Measurements from ENCODE around the gene ADARB1. TPM values are rescaled to one million over a fixed set of nuclear protein-coding genes. Genes with fewer than 3 reads are reported as not detected.

ADARB1 gene
- total and polyA plus RNA-seq, 2 experiments from 2014 or later = 16.0 to 17.3 TPM

DNA sequence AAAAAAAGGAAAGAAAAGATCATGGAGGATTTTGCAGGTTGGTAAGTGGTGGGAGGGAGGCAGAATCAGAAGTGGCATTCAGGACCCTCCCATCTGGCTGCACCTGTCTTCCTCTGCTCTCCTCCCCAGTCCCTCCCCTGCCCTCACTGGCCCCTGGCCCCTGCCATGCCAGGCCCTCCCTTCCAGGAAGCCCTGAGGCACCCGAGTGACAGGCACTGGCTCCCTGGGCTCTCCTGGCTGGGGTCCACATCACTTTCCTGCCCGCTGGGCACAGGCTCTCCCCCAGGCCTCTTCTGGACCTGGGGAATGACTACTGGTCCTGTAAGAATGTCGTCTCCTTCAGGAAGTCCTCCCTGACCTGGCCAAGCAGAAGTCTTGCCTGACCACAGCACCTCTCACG, 15.3 kb upstream of the ADARB1 start:
- H2AFZ ChIP-seq = no peak overlapping the region
- H3K9me3 ChIP-seq (ENCODE audit: low read depth) = no peaks in the 10 kb centered on the region
- H3K36me3 ChIP-seq (replicated peaks; ENCODE audit: insufficient read depth, low read depth) = no peaks in the 10 kb centered on the region
- no peaks in the 10 kb centered on the region for H3K9me2 ChIP-seq (replicated peaks; ENCODE audit: insufficient read depth)
- DNase-seq (ENCODE audit: low spot score) = no peak
- no peaks in the 10 kb centered on the region for H3K27me3 ChIP-seq
- no peaks in the 10 kb centered on the region for H3K4me1 ChIP-seq (ENCODE audit: insufficient read depth)
- H4K20me1 ChIP-seq (ENCODE audit: insufficient read depth, poor library complexity, severe bottlenecking) = no peaks in the 10 kb centered on the region
- H3K4me2 ChIP-seq = no peak overlapping the region
- no peak overlapping the region for H3K27ac ChIP-seq
- H3K79me2 ChIP-seq = no peaks in the 10 kb centered on the region
- 85% methylated on average over 4 of the region's 4 CpGs for WGBS (ENCODE audit: low lambda C conversion rate, missing lambda C conversion rate)
- H3K4me3 ChIP-seq = no peak overlapping the region
- TF ChIP-seq EZH2 (IDR thresholded peaks at IDR 0.05; ENCODE audit: borderline replicate concordance) = no peak
- TF ChIP-seq, protein P1, sequence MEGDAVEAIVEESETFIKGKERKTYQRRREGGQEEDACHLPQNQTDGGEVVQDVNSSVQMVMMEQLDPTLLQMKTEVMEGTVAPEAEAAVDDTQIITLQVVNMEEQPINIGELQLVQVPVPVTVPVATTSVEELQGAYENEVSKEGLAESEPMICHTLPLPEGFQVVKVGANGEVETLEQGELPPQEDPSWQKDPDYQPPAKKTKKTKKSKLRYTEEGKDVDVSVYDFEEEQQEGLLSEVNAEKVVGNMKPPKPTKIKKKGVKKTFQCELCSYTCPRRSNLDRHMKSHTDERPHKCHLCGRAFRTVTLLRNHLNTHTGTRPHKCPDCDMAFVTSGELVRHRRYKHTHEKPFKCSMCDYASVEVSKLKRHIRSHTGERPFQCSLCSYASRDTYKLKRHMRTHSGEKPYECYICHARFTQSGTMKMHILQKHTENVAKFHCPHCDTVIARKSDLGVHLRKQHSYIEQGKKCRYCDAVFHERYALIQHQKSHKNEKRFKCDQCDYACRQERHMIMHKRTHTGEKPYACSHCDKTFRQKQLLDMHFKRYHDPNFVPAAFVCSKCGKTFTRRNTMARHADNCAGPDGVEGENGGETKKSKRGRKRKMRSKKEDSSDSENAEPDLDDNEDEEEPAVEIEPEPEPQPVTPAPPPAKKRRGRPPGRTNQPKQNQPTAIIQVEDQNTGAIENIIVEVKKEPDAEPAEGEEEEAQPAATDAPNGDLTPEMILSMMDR (IDR thresholded peaks at IDR 0.05; ENCODE audit: poor library complexity) = no peak
- TF ChIP-seq EZH2phosphoT487 (IDR thresholded peaks at IDR 0.05; ENCODE audit: low read depth, severe bottlenecking, unreplicated experiment) = no peak

DNA sequence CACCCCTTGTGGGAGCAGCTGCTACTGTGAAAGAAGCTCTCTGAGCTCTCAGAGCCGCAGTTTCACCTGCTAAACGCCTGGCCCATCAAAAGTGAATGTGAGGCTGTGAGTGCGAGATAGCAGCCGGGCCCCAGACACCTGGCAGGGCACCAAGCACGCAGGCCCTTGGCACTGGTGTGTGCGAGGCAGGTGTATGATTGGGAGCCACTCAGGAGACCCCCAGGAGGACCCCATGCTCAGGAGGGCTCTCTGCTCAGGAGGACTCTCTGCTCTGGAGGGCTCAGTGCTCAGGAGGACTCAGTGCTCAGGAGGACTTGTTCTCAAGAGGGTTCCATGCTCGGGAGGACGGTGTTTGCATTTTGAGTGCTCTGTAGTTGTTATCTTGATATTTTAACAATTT, 14.3 kb upstream of the ADARB1 start:
- 91% methylated on average over 8 of the region's 8 CpGs for WGBS (ENCODE audit: low lambda C conversion rate, missing lambda C conversion rate)
- no peaks in the 10 kb centered on the region for H3K4me1 ChIP-seq (ENCODE audit: insufficient read depth)
- no peaks in the 10 kb centered on the region for H4K20me1 ChIP-seq (ENCODE audit: insufficient read depth, poor library complexity, severe bottlenecking)
- H3K4me3 ChIP-seq = no peak overlapping the region
- no peak for DNase-seq (ENCODE audit: low spot score)
- no peaks in the 10 kb centered on the region for H3K79me2 ChIP-seq
- H3K36me3 ChIP-seq (replicated peaks; ENCODE audit: insufficient read depth, low read depth) = no peaks in the 10 kb centered on the region
- TF ChIP-seq, protein P1 (IDR thresholded peaks at IDR 0.05; ENCODE audit: poor library complexity) = no peak
- no peak for TF ChIP-seq EZH2 (IDR thresholded peaks at IDR 0.05; ENCODE audit: borderline replicate concordance)
- no peak for TF ChIP-seq EZH2phosphoT487 (IDR thresholded peaks at IDR 0.05; ENCODE audit: low read depth, severe bottlenecking, unreplicated experiment)
- H3K27ac ChIP-seq = no peak overlapping the region
- H2AFZ ChIP-seq = no peak overlapping the region
- H3K9me2 ChIP-seq (replicated peaks; ENCODE audit: insufficient read depth) = no peaks in the 10 kb centered on the region
- H3K9me3 ChIP-seq (ENCODE audit: low read depth) = no peaks in the 10 kb centered on the region
- no peaks in the 10 kb centered on the region for H3K27me3 ChIP-seq
- no peak overlapping the region for H3K4me2 ChIP-seq

DNA sequence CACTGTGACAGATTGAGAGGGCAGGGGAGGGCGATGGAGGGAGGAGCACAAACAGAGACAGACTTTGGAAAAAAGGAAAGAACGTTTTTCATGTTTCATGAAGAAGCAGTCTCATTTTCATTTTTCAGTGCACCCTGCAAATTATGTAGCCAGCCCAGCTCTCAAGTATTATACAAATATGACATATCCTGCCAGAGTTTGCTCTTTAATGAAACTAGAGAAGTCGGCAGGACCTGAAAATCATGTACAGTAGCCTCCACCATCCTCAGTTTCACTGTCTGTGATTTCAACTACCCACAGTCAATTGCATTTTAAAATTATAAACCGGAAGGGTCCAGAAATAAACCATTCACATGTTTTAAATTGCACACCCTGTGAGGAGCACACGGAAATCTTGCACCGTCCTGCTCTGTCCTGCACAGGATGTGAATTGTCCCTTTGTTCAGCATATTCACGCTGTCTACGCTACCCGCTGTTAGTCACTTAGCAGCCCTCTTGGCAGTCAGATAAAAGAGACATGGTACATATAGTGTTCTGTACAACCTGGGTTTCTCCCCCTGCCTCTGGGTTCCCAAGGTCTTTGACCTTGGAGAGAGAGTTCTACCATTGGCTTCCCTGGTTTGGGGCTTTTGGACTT, 13.6 kb upstream of the ADARB1 start:
- H2AFZ ChIP-seq = no peak overlapping the region
- no peak for DNase-seq (ENCODE audit: low spot score)
- H3K36me3 ChIP-seq (replicated peaks; ENCODE audit: insufficient read depth, low read depth) = no peaks in the 10 kb centered on the region
- no peaks in the 10 kb centered on the region for H3K79me2 ChIP-seq
- no peaks in the 10 kb centered on the region for H3K9me2 ChIP-seq (replicated peaks; ENCODE audit: insufficient read depth)
- H3K9me3 ChIP-seq (ENCODE audit: low read depth) = no peaks in the 10 kb centered on the region
- H3K4me3 ChIP-seq = no peak overlapping the region
- H3K4me2 ChIP-seq = no peak overlapping the region
- H3K4me1 ChIP-seq (ENCODE audit: insufficient read depth) = no peaks in the 10 kb centered on the region
- TF ChIP-seq EZH2phosphoT487 (IDR thresholded peaks at IDR 0.05; ENCODE audit: low read depth, severe bottlenecking, unreplicated experiment) (no peak), EZH2 (IDR thresholded peaks at IDR 0.05; ENCODE audit: borderline replicate concordance) (no peak)
- TF ChIP-seq, protein P1 (IDR thresholded peaks at IDR 0.05; ENCODE audit: poor library complexity) = no peak
- no peaks in the 10 kb centered on the region for H3K27me3 ChIP-seq
- H3K27ac ChIP-seq = no peak overlapping the region
- WGBS (ENCODE audit: low lambda C conversion rate, missing lambda C conversion rate) = 84% methylated on average over 9 of the region's 9 CpGs
- no peaks in the 10 kb centered on the region for H4K20me1 ChIP-seq (ENCODE audit: insufficient read depth, poor library complexity, severe bottlenecking)
